Endothelial cell of umbilical vein (primary cell): ENCODE data around the gene TARDBP.

Source experiments
- CTCF ChIP-seq, 2 donors: IDR thresholded peaks; 1 replicate in 1 of 2; 2 replicates in 1 of 2; pipeline ENCODE4 v1.5.1; 2011; ENCODE audit warnings: low read length in 2 of 2, mild to moderate bottlenecking in 2 of 2, moderate library complexity in 2 of 2, control low read depth in 1 of 2, inconsistent platforms in 1 of 2, low read depth in 1 of 2; ENCODE audit not compliant: insufficient read depth in 1 of 2; ENCODE audit errors: extremely low read depth in 1 of 2
- EZH2 ChIP-seq: IDR thresholded peaks from 2 replicates; pipeline ENCODE4 v1.6.1; 2012; ENCODE audit warnings: borderline replicate concordance, low read depth, mild to moderate bottlenecking, moderate library complexity, low read length, inconsistent platforms; ENCODE audit not compliant: severe bottlenecking
- JUN ChIP-seq: IDR thresholded peaks from 2 replicates; pipeline ENCODE4 v1.6.1; 2011; ENCODE audit warnings: borderline replicate concordance, low read depth; ENCODE audit not compliant: insufficient read length, insufficient read depth
- MAX ChIP-seq: IDR thresholded peaks from 2 replicates; pipeline ENCODE4 v1.6.1; 2011; ENCODE audit not compliant: insufficient read depth, insufficient read length
- MYC ChIP-seq: IDR thresholded peaks from one replicate; pipeline ENCODE4 v1.6.1; 2011; ENCODE audit warnings: mild to moderate bottlenecking, low read depth, low read length
- POLR2A ChIP-seq: IDR thresholded peaks from 2 replicates; pipeline ENCODE4 v1.6.1; 2012; ENCODE audit warnings: low read depth, mild to moderate bottlenecking, control low read depth, low read length
- POLR2AphosphoS5 ChIP-seq: IDR thresholded peaks from 2 replicates; pipeline ENCODE4 v1.6.1; 2012; ENCODE audit warnings: low read depth, mild to moderate bottlenecking, control low read depth, low read length, moderate library complexity; ENCODE audit not compliant: insufficient read depth

DNA sequence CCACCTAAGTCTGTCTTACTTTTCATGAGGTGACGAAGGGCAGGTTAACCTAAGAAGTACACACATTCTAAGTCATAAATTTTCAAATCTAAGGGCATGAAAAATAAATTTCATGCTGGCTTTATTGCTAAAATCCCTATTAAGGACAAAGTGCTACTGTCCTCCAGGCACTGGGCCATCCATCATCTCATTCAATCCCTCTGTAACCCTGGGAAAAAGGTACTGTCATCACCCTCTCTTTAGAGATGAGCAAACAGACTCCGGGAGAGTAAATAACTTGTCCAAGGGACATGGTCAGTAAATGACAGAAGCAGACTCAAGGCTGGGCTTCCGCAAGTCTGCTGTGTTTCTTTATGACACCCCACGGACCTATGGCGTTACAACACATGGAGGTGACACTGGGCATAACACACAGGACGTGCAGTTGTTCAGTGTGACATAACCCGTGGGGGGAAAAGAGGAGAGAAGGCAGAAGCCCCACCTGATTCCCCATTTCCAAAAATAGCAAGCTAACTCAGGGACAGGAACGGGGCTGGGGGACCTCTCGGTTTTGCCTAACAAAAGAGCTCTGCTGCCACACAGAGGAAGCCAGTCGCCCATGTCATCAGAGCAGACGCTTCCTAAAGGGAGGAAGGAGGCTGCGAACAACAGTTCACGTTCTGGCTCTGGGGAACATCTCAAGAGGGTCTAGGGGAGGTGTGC is 59.9 kb downstream of the TARDBP start:
- TF ChIP-seq POLR2A (no peak), POLR2AphosphoS5 (no peak), MYC (no peak), CTCF (IDR thresholded peaks at IDR 0.05; ENCODE audit: extremely low read depth in 1 of 2, insufficient read depth in 1 of 2, low read depth in 1 of 2, low read length in 2 of 2) (no peak), JUN (no peak), EZH2 (no peak), MAX (no peak)
